ENCODE data around the gene ARID5A. TPM values are rescaled to one million over a fixed set of nuclear protein-coding genes. Genes with fewer than 3 reads are reported as not detected.

The ARID5A gene
- total and polyA plus RNA-seq, 2 of the 13 experiments (the other 11 are each of a cell fraction or from before 2014, with no cell fraction given): 6.0 to 9.5 TPM

GRCh38 chr2:96548558-96549465 is 12.3 kb downstream of the ARID5A start:
- CTCF ChIA-PET (ENCODE audit: low intra/inter-chr PET ratio, low total read pairs): interaction anchor here (1.5 to 1.7 kb wide), 2 partner anchors 31 to 252 kb away, joined by 5 to 8 read pairs; no protein-coding TSS in a partner anchor
- peaks cover 28% of the 10 kb centered on the region for H3K4me1 ChIP-seq (ENCODE audit: insufficient read depth, low read length)
- WGBS (ENCODE audit: low lambda C conversion rate): 89% methylated on average over 18 of the region's 24 CpGs
- no peak overlapping the region for H3K4me3 ChIP-seq (replicated peaks in 1 of 3; ENCODE audit: insufficient read depth in 1 of 3, low read depth in 2 of 3, low read length in 3 of 3)
- FAIRE-seq (no peak), ATAC-seq (no peak), DNase-seq (ENCODE audit: low spot score) (no peak)
- no peak overlapping the region for H3K9ac ChIP-seq (ENCODE audit: insufficient read depth, low read depth, low read length)
- no peak overlapping the region for H2AFZ ChIP-seq (ENCODE audit: low read length)
- no peaks in the 10 kb centered on the region; a peak in 1 of 5 replicates for H3K36me3 ChIP-seq (replicated peaks in 1 of 2; ENCODE audit: control insufficient read depth in 1 of 2, insufficient read depth in 2 of 2, low read length in 2 of 2)
- in situ Hi-C loops (cut with HindIII; ENCODE audit: extremely low pct_ligation_motif_present, low pct_unique_long_range_greater_than_20kb): no loop called here
- no peaks in the 10 kb centered on the region for H3K27me3 ChIP-seq (ENCODE audit: control insufficient read depth in 1 of 2, insufficient read depth in 2 of 2, low read length in 2 of 2)
- no peak overlapping the region for H3K27ac ChIP-seq (ENCODE audit: extremely low read length, insufficient read depth, low read length)
- no peaks in the 10 kb centered on the region for H3K79me2 ChIP-seq (ENCODE audit: insufficient read depth, low read length)
- TF ChIP-seq FOXO4 (CRISPR knock-in tag; conservative IDR thresholded peaks at IDR 0.05) (0 out of 2 replicates have a peak, but pooled peaks have one; percentile 36), ZNF296 (CRISPR knock-in tag; conservative IDR thresholded peaks at IDR 0.05) (no peak)
- no TSS peak for BruUV-seq (replicated peaks)
- no peaks in the 10 kb centered on the region for H4K20me1 ChIP-seq (ENCODE audit: insufficient read depth, low read length)
- no peaks in the 10 kb centered on the region for H3K9me3 ChIP-seq (ENCODE audit: low read length)
- POLR2A ChIA-PET: interaction anchor here (1.8 kb wide), 1 partner anchor 11 kb away, joined by 5 read pairs; no protein-coding TSS in a partner anchor
- H3K4me2 ChIP-seq (ENCODE audit: low read depth, low read length): no peak overlapping the region
- intact Hi-C loops (cut with micrococcal nuclease; ENCODE audit: unreplicated experiment): no loop called here

GRCh38 chr2:96549466-96549785 is 12.9 kb downstream of the ARID5A start:
- ATAC-seq (no peak), DNase-seq (ENCODE audit: low spot score) (no peak), FAIRE-seq (no peak)
- CTCF ChIA-PET (ENCODE audit: low intra/inter-chr PET ratio, low total read pairs): interaction anchor here (1.1 to 1.7 kb wide), 4 partner anchors 12 to 411 kb away, joined by 3 to 8 read pairs (median 4); no protein-coding TSS in a partner anchor
- in situ Hi-C loops (cut with HindIII; ENCODE audit: extremely low pct_ligation_motif_present, low pct_unique_long_range_greater_than_20kb) (no loop called here), intact Hi-C loops (cut with micrococcal nuclease; ENCODE audit: unreplicated experiment) (no loop called here)
- H3K4me3 ChIP-seq (replicated peaks in 1 of 3; ENCODE audit: insufficient read depth in 1 of 3, low read depth in 2 of 3, low read length in 3 of 3): no peak overlapping the region; a peak in 1 of 6 replicates
- no TSS peak for BruUV-seq (replicated peaks)
- H2AFZ ChIP-seq (ENCODE audit: low read length): no peak overlapping the region
- H3K9me3 ChIP-seq (ENCODE audit: low read length): no peaks in the 10 kb centered on the region
- WGBS (ENCODE audit: low lambda C conversion rate): 92% methylated on average over 3 of the region's 4 CpGs
- H3K27me3 ChIP-seq (ENCODE audit: control insufficient read depth in 1 of 2, insufficient read depth in 2 of 2, low read length in 2 of 2): no peaks in the 10 kb centered on the region
- peaks cover 34% of the 10 kb centered on the region for H3K4me1 ChIP-seq (ENCODE audit: insufficient read depth, low read length)
- POLR2A ChIA-PET: interaction anchor here (0.5 to 2.2 kb wide), 10 partner anchors 11 to 563 kb away, joined by 3 to 18 read pairs (median 4); partner anchors contain the start of genes CNNM3 and CNNM4
- H4K20me1 ChIP-seq (ENCODE audit: insufficient read depth, low read length): no peaks in the 10 kb centered on the region
- H3K4me2 ChIP-seq (ENCODE audit: low read depth, low read length): peak overlapping the region; percentile 89
- no peak overlapping the region for H3K27ac ChIP-seq (ENCODE audit: extremely low read length, insufficient read depth, low read length)
- TF ChIP-seq HMGXB4 (CRISPR knock-in tag; IDR thresholded peaks at IDR 0.05; ENCODE audit: borderline replicate concordance in 1 of 2, low read depth in 1 of 2) (no peak), ZNF598 (CRISPR knock-in tag; IDR thresholded peaks at IDR 0.05; ENCODE audit: borderline replicate concordance) (no peak), MBD4 (IDR thresholded peaks at IDR 0.05; ENCODE audit: borderline replicate concordance, low read length) (no peak), FOXO4 (CRISPR knock-in tag; conservative IDR thresholded peaks at IDR 0.05) (0 out of 2 replicates have a peak, but pooled peaks have one; percentile 3), ZNF432 (CRISPR knock-in tag; IDR thresholded peaks at IDR 0.05; ENCODE audit: borderline replicate concordance) (no peak), CAMTA2 (CRISPR knock-in tag; IDR thresholded peaks at IDR 0.05; ENCODE audit: borderline replicate concordance) (no peak)
- no peak overlapping the region for H3K9ac ChIP-seq (ENCODE audit: insufficient read depth, low read depth, low read length)
- no peaks in the 10 kb centered on the region; a peak in 1 of 5 replicates for H3K36me3 ChIP-seq (replicated peaks in 1 of 2; ENCODE audit: control insufficient read depth in 1 of 2, insufficient read depth in 2 of 2, low read length in 2 of 2)
- H3K79me2 ChIP-seq (ENCODE audit: insufficient read depth, low read length): no peaks in the 10 kb centered on the region
